Neural cell (in vitro differentiated cells): ENCODE measurements around the gene RELCH.

Experiments
- CTCF ChIP-seq: fragments of 450-650 bp; IDR thresholded peaks from 2 replicates; pipeline ENCODE4 v1.5.1; 2014; ENCODE audit warnings: antibody characterized with exemption, mild to moderate bottlenecking, moderate library complexity; ENCODE audit not compliant: poor library complexity, severe bottlenecking
- EP300 ChIP-seq: fragments of 450-650 bp; conservative IDR thresholded peaks from 2 replicates; pipeline ENCODE4 v1.6.1; 2014; ENCODE audit warnings: antibody characterized with exemption, mild to moderate bottlenecking, moderate library complexity; ENCODE audit not compliant: poor library complexity, severe bottlenecking
- EZH2 ChIP-seq: fragments of 200-600, 300-800 bp; shearing (Covaris generic), sonication (generic); IDR thresholded peaks from 2 replicates; pipeline ENCODE4 v1.6.1; 2014; ENCODE audit warnings: antibody characterized with exemption, low read length, borderline replicate concordance, mild to moderate bottlenecking; ENCODE audit not compliant: insufficient read depth, poor library complexity, severe bottlenecking
- MXI1 ChIP-seq: fragments of 450-650 bp; conservative IDR thresholded peaks from 2 replicates; pipeline ENCODE4 v1.6.1; 2014; ENCODE audit warnings: antibody characterized with exemption, mild to moderate bottlenecking; ENCODE audit not compliant: poor library complexity, severe bottlenecking
- POLR2AphosphoS5 ChIP-seq: IDR thresholded peaks from 2 replicates; pipeline ENCODE4 v1.6.1; 2012
- RAD21 ChIP-seq: fragments of 450-650 bp; conservative IDR thresholded peaks from 2 replicates; pipeline ENCODE4 v1.6.1; 2014; ENCODE audit warnings: antibody characterized with exemption, mild to moderate bottlenecking, moderate library complexity
- REST ChIP-seq: IDR thresholded peaks from 2 replicates; pipeline ENCODE4 v1.6.1; 2012; ENCODE audit warnings: borderline replicate concordance
- SMC3 ChIP-seq: fragments of 450-650 bp; conservative IDR thresholded peaks from 2 replicates; pipeline ENCODE4 v1.6.1; 2014; ENCODE audit warnings: antibody characterized with exemption, mild to moderate bottlenecking, moderate library complexity; ENCODE audit not compliant: poor library complexity
- TAF1 ChIP-seq: IDR thresholded peaks from 2 replicates; pipeline ENCODE4 v1.6.1; 2012; ENCODE audit warnings: low read depth

GRCh38 chr18:62250475-62250874 lies 63.4 kb downstream of the RELCH start:
- no peak for TF ChIP-seq EZH2
- TF ChIP-seq POLR2AphosphoS5 = no peak
- no peak for TF ChIP-seq CTCF
- TF ChIP-seq REST = no peak
- TF ChIP-seq TAF1 = no peak
- no peak for TF ChIP-seq RAD21
- TF ChIP-seq MXI1 = no peak
- no peak for TF ChIP-seq EP300
- TF ChIP-seq SMC3 = no peak
